HepG2 (cell line): Measurements from ENCODE around the gene GPS2. TPM values are rescaled to one million over a fixed set of nuclear protein-coding genes. Genes with fewer than 3 reads are reported as not detected.

Source experiments
- DPF2 ChIP-seq: sonication (generic); formaldehyde crosslinking; IDR thresholded peaks from 2 replicates; pipeline ENCODE4 v1.4.0; 2020; ENCODE audit warnings: mild to moderate bottlenecking, low read depth, missing genetic modification reagents, borderline replicate concordance
- GTF2F1 ChIP-seq: fragments of 150-350 bp; IDR thresholded peaks from 2 replicates; pipeline ENCODE4 v1.6.1; 2014; ENCODE audit warnings: low read length
- HMGA1 ChIP-seq: sonication (generic); formaldehyde crosslinking; conservative IDR thresholded peaks from 2 replicates; pipeline ENCODE4 v1.4.0; 2020; ENCODE audit warnings: missing genetic modification reagents
- JUND ChIP-seq: sonication (generic); formaldehyde crosslinking; IDR thresholded peaks from 2 replicates; pipeline ENCODE4 v1.8.0; 2022; ENCODE audit warnings: mild to moderate bottlenecking, missing genetic modification reagents
- KLF13 ChIP-seq: sonication (generic); formaldehyde crosslinking; IDR thresholded peaks from 2 replicates; pipeline ENCODE4 v1.4.0; 2020; ENCODE audit warnings: mild to moderate bottlenecking, missing genetic modification reagents
- LCORL ChIP-seq, 2 experiments: fragments of 450-650 bp in 1 of 2; sonication (generic) in 1 of 2; formaldehyde crosslinking in 1 of 2; IDR thresholded peaks; 2 replicates each; pipeline versions ENCODE4 v1.5.0 to v1.6.1; 2017 to 2020; ENCODE audit warnings: antibody characterized with exemption in 1 of 2, missing genetic modification reagents in 1 of 2
- MAZ ChIP-seq, 2 experiments: sonication (generic) in 1 of 2; formaldehyde crosslinking in 1 of 2; IDR thresholded peaks; 2 replicates each; pipeline versions ENCODE4 v1.5.0 to v1.6.1; 2012 to 2020; ENCODE audit warnings: low read depth in 2 of 2, mild to moderate bottlenecking in 2 of 2, borderline replicate concordance in 1 of 2, improper control_type of control experiment in 1 of 2, low read length in 1 of 2, missing genetic modification reagents in 1 of 2, moderate library complexity in 1 of 2
- MEF2D ChIP-seq: sonication (generic); formaldehyde crosslinking; IDR thresholded peaks from 2 replicates; pipeline ENCODE4 v1.5.1; 2020; ENCODE audit warnings: mild to moderate bottlenecking, missing genetic modification reagents
- NFIC ChIP-seq: IDR thresholded peaks from 2 replicates; pipeline ENCODE4 v1.6.1; 2012; ENCODE audit warnings: mild to moderate bottlenecking, low read length, inconsistent platforms
- RXRA ChIP-seq: sonication (generic); formaldehyde crosslinking; IDR thresholded peaks from 2 replicates; pipeline ENCODE4 v1.5.1; 2020; ENCODE audit warnings: missing genetic modification reagents
- SIN3A ChIP-seq: IDR thresholded peaks from 2 replicates; pipeline ENCODE4 v1.6.1; 2011; ENCODE audit warnings: low read depth, mild to moderate bottlenecking, control low read depth, low read length, borderline replicate concordance
- SKIL ChIP-seq: sonication (generic); formaldehyde crosslinking; IDR thresholded peaks from 2 replicates; pipeline ENCODE4 v1.8.0; 2022; ENCODE audit warnings: missing genetic modification reagents, mild to moderate bottlenecking, moderate library complexity, borderline replicate concordance
- SMC3 ChIP-seq: IDR thresholded peaks from 2 replicates; pipeline ENCODE4 v1.6.1; 2011; ENCODE audit warnings: low read length, improper control_type of control experiment
- SNRNP70 ChIP-seq: fragments of 200-400 bp; formaldehyde crosslinking; IDR thresholded peaks from 2 replicates; pipeline ENCODE4 v1.6.1; 2017; ENCODE audit warnings: mild to moderate bottlenecking, low read depth, low read length, moderate library complexity
- SOX6 ChIP-seq, 2 experiments: fragments of 450-650 bp in 1 of 2; sonication (generic) in 1 of 2; formaldehyde crosslinking in 1 of 2; IDR thresholded peaks; 2 replicates each; pipeline versions ENCODE4 v1.4.0 to v1.6.1; 2017 to 2020; ENCODE audit warnings: antibody characterized with exemption in 1 of 2, mild to moderate bottlenecking in 1 of 2, missing genetic modification reagents in 1 of 2
- THYN1 ChIP-seq: sonication (generic); formaldehyde crosslinking; IDR thresholded peaks from 2 replicates; pipeline ENCODE4 v1.8.1; 2023; ENCODE audit warnings: low read depth, mild to moderate bottlenecking, moderate library complexity, missing genetic modification reagents, borderline replicate concordance
- YEATS4 ChIP-seq: sonication (generic); formaldehyde crosslinking; IDR thresholded peaks from 2 replicates; pipeline ENCODE4 v1.4.0; 2020; ENCODE audit warnings: missing genetic modification reagents, borderline replicate concordance
- ZNF124 ChIP-seq: sonication (generic); formaldehyde crosslinking; IDR thresholded peaks from 2 replicates; pipeline ENCODE4 v1.4.0; 2020; ENCODE audit warnings: missing genetic modification reagents
- ZNF292 ChIP-seq: sonication (generic); formaldehyde crosslinking; IDR thresholded peaks from 2 replicates; pipeline ENCODE4 v1.8.1; 2022; ENCODE audit warnings: mild to moderate bottlenecking, low read depth, missing genetic modification reagents, borderline replicate concordance
- ZNF382 ChIP-seq: sonication (generic); formaldehyde crosslinking; IDR thresholded peaks from 2 replicates; pipeline ENCODE4 v1.5.0; 2020; ENCODE audit warnings: missing genetic modification reagents, mild to moderate bottlenecking, borderline replicate concordance
- ZNF691 ChIP-seq: sonication (generic); formaldehyde crosslinking; IDR thresholded peaks from 2 replicates; pipeline ENCODE4 v1.4.0; 2020; ENCODE audit warnings: missing genetic modification reagents, low read depth, mild to moderate bottlenecking, borderline replicate concordance
- ZSCAN25 ChIP-seq: sonication (generic); formaldehyde crosslinking; IDR thresholded peaks from 2 replicates; pipeline ENCODE4 v1.8.0; 2022; ENCODE audit warnings: mild to moderate bottlenecking, missing genetic modification reagents
- polyA plus RNA-seq, 8 experiments: library from polyadenylated mRNA; depleted of rRNA in 3 of 8; stranded (reverse) in 7 of 8; unstranded in 1 of 8; fragments of >200 nt; fragmentation: Illumina TruSeq in 4 of 8; extraction: Trizol in 4 of 8; gene quantifications; 2 replicates each; pipeline versions ENCODE4 v1.2.1 to v1.2.3, GENCODE V29; 2011 to 2016; ENCODE audit warnings: low read depth in 4 of 8, missing spikeins in 1 of 8, mixed read lengths in 1 of 8; ENCODE audit not compliant: insufficient read depth in 1 of 8
- total RNA-seq, 5 experiments: library from RNA; depleted of rRNA; stranded (reverse); fragments of >200 nt; fragmentation: Illumina TruSeq; extraction: Trizol; gene quantifications; 2 replicates each; pipeline ENCODE4 v1.2.3, GENCODE V29; 2016; ENCODE audit warnings: low read depth in 1 of 5
- TF ChIP-seq, protein P1 (sequence below): IDR thresholded peaks from 2 replicates; pipeline ENCODE4 v1.6.1; 2016
- TF ChIP-seq, protein P2 (sequence below): sonication (generic); formaldehyde crosslinking; IDR thresholded peaks from 2 replicates; pipeline ENCODE4 v1.9.0; 2022; ENCODE audit warnings: low read depth, missing genetic modification reagents

GPS2 gene
- total and polyA plus RNA-seq, 2 of the 13 experiments (the other 11 are each of a cell fraction or from before 2014, with no cell fraction given) = 58.0 to 59.4 TPM

- TF ChIP-seq RXRA (CRISPR knock-in tag) (peak; percentile 54; the same call in 1 of the 2 replicates), SIN3A (no peak), LCORL (IDR thresholded peaks at IDR 0.05) (no peak), LCORL (CRISPR knock-in tag; IDR thresholded peaks at IDR 0.05) (peak; percentile 72), ZSCAN25 (CRISPR knock-in tag) (peak; percentile 71; the same call in 1 of the 2 replicates), ZNF124 (CRISPR knock-in tag) (no peak), SMC3 (peak; percentile 49; the same call in 1 of the 2 replicates), SOX6 (IDR thresholded peaks at IDR 0.05) (no peak), SOX6 (CRISPR knock-in tag; IDR thresholded peaks at IDR 0.05) (no peak), ZNF382 (no peak), SKIL (CRISPR knock-in tag) (no peak), NFIC (no peak), JUND (no peak), GTF2F1 (no peak), YEATS4 (CRISPR knock-in tag) (no peak), MEF2D (CRISPR knock-in tag) (no peak), KLF13 (no peak), THYN1 (CRISPR knock-in tag) (no peak), ZNF691 (CRISPR knock-in tag) (no peak; the same call in 1 of the 2 replicates), ZNF292 (no peak), SNRNP70 (no peak), MAZ (IDR thresholded peaks at IDR 0.05; ENCODE audit: borderline replicate concordance, low read depth, low read length) (peak; percentile 49; the same call in 1 of the 2 replicates), MAZ (CRISPR knock-in tag; IDR thresholded peaks at IDR 0.05; ENCODE audit: low read depth) (peak; percentile 79), HMGA1 (CRISPR knock-in tag) (no peak), DPF2 (0 out of 2 replicates have a peak, but pooled peaks have one; percentile 36)
- TF ChIP-seq, protein P1, sequence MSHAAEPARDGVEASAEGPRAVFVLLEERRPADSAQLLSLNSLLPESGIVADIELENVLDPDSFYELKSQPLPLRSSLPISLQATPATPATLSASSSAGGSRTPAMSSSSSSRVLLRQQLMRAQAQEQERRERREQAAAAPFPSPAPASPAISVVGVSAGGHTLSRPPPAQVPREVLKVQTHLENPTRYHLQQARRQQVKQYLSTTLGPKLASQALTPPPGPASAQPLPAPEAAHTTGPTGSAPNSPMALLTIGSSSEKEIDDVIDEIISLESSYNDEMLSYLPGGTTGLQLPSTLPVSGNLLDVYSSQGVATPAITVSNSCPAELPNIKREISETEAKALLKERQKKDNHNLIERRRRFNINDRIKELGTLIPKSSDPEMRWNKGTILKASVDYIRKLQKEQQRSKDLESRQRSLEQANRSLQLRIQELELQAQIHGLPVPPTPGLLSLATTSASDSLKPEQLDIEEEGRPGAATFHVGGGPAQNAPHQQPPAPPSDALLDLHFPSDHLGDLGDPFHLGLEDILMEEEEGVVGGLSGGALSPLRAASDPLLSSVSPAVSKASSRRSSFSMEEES (CRISPR knock-in tag) = no peak
- TF ChIP-seq, protein P2, sequence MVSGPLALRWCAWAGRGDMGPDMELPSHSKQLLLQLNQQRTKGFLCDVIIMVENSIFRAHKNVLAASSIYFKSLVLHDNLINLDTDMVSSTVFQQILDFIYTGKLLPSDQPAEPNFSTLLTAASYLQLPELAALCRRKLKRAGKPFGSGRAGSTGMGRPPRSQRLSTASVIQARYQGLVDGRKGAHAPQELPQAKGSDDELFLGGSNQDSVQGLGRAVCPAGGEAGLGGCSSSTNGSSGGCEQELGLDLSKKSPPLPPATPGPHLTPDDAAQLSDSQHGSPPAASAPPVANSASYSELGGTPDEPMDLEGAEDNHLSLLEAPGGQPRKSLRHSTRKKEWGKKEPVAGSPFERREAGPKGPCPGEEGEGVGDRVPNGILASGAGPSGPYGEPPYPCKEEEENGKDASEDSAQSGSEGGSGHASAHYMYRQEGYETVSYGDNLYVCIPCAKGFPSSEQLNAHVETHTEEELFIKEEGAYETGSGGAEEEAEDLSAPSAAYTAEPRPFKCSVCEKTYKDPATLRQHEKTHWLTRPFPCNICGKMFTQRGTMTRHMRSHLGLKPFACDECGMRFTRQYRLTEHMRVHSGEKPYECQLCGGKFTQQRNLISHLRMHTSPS = no peak
Observed at GRCh38 chr17:7356072-7356549, 41.0 kb upstream of the GPS2 start (continued).
